Vagina (tissue), 2 donors: ENCODE data around the gene PLSCR3.

Source experiments
- POLR2A ChIP-seq, 2 donors: fragments of 450-650 bp; IDR thresholded peaks; one replicate each; pipeline ENCODE4 v1.6.1; 2017; ENCODE audit warnings: antibody characterized with exemption in 2 of 2, mild to moderate bottlenecking in 2 of 2, moderate library complexity in 2 of 2
- POLR2AphosphoS5 ChIP-seq, 2 donors: sonication (generic); formaldehyde crosslinking; IDR thresholded peaks; one replicate each; pipeline ENCODE4 v1.9.0; 2017; ENCODE audit warnings: antibody characterized with exemption in 2 of 2, mild to moderate bottlenecking in 2 of 2, low read depth in 1 of 2; ENCODE audit not compliant: insufficient read depth in 1 of 2

GRCh38 chr17:7421186-7421585 lies 26.9 kb upstream of the PLSCR3 start:
- TF ChIP-seq POLR2A (IDR thresholded peaks at IDR 0.05) = no peak
- TF ChIP-seq POLR2AphosphoS5 (IDR thresholded peaks at IDR 0.05; ENCODE audit: insufficient read depth in 1 of 2, low read depth in 1 of 2) = no peak
